Left lung (tissue), 10 donors: ENCODE data around the gene SMC6. TPM values are rescaled to one million over a fixed set of nuclear protein-coding genes. Genes with fewer than 3 reads are reported as not detected.

ENCODE experiments used
- ATAC-seq: fragments of 200-7000 bp; cut with Tn5 transposase; one replicate; pipeline ENCODE4 v1.9.1; 2020; ENCODE audit warnings: moderate library complexity
- DNase-seq, 4 donors: peaks; one replicate each; pipeline ENCODE4 v3.0.0-alpha.2; 2013 to 2020
- H3K27ac ChIP-seq, 2 donors: fragments of 200-600 bp; sonication (generic) in 1 of 2; one replicate each; pipeline versions ENCODE4 v1.5.0 to v1.8.0; 2020 to 2021
- H3K27me3 ChIP-seq, 2 donors: fragments of 200-600 bp; sonication (generic) in 1 of 2; one replicate each; pipeline versions ENCODE4 v1.5.0 to v1.8.0; 2020 to 2021
- H3K36me3 ChIP-seq, 2 donors: fragments of 200-600 bp; sonication (generic) in 1 of 2; one replicate each; pipeline versions ENCODE4 v1.5.0 to v1.8.0; 2020 to 2021
- H3K4me1 ChIP-seq, 2 donors: fragments of 200-600 bp; one replicate each; pipeline ENCODE4 v1.8.0; 2021
- H3K4me3 ChIP-seq, 2 donors: fragments of 200-600 bp; sonication (generic) in 1 of 2; one replicate each; pipeline versions ENCODE4 v1.5.0 to v1.8.0; 2020 to 2021; ENCODE audit warnings: mild to moderate bottlenecking in 1 of 2
- H3K9me3 ChIP-seq, 2 donors: fragments of 200-600 bp; sonication (generic) in 1 of 2; one replicate each; pipeline versions ENCODE4 v1.5.0 to v1.8.0; 2020 to 2021
- intact Hi-C, 2 donors: fragments of 100-400 bp; cut with DNase I; formaldehyde crosslinking; loops; one replicate each; pipeline versions ENCODE4 v1.11.2 to v1.14.2; 2022
- polyA plus RNA-seq, 6 donors: library from polyadenylated mRNA; unstranded; fragments of 120-200 nt; gene quantifications; one replicate each; pipeline ENCODE4 v1.2.1, GENCODE V29; 2013; ENCODE audit not compliant: insufficient read length in 6 of 6
- total RNA-seq, 2 donors: library from RNA; stranded (reverse); fragmentation: NEBNext Ultra II Directional; extraction: Animal tissue kit (Norgen Biotek cat#: 25700); gene quantifications; one replicate each; pipeline ENCODE4 v1.2.1, GENCODE V29; 2021
- TF ChIP-seq, protein P1 (sequence below), 2 donors: fragments of 200-600 bp; sonication (generic) in 1 of 2; IDR thresholded peaks; one replicate each; pipeline versions ENCODE4 v1.5.0 to v1.8.0; 2021; ENCODE audit warnings: antibody characterized with exemption in 2 of 2
- donor health status: DM: no; HTN: yes; CAD: no.
- donor health status: DM: no; HTN: no; CAD: no.

SMC6 gene
- total and polyA plus RNA-seq, 8 donors, result 18.5 to 68.3 (median 52.8) TPM

DNA sequence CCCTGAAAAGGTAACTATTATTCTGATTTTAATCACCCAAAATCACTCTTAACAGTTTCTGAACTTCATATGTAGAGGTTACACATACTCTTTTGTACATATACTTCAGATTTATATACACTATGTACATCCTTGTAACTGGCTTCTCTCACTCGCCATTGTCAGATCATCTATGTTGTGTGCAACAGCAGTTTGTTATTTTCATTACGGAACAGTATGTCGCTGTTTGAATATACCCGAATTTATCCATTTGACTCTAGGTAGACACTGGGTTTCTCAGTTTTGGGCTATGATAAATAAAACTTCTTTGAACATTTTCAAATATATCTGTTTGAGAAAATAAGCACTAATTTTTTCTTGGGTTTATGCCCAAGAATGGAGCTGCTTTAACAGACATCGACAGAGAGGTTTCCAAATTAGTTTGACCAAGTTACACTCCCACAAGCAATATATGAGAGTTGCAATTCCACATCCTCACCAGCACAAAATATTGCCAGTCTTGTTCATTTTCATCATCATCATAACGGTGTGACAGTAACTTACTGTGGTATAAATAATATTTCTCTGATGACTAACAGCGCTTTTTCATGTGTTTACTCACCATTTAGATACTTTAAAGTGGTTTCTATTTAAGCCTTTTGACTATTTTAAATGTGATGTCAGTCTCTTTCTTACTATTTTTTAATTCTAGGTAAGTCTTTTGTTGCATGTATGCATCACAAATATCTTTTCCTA lies 80.9 kb downstream of the SMC6 start:
- intact Hi-C loops, result loop anchor here in 1 of 2 donors (10.0 kb wide), 1 partner anchor 898 kb away; no protein-coding TSS in a partner anchor
- Histone ChIP-seq H3K9me3 (no peaks in the 10 kb centered on the region), H3K4me1 (no peaks in the 10 kb centered on the region), H3K36me3 (peaks cover 0 to 38% of the 10 kb centered on the region in 2 donors), H3K27ac (no peak overlapping the region), H3K27me3 (no peaks in the 10 kb centered on the region), H3K4me3 (no peak overlapping the region)
- DNase-seq, result no peak
- TF ChIP-seq, protein P1, sequence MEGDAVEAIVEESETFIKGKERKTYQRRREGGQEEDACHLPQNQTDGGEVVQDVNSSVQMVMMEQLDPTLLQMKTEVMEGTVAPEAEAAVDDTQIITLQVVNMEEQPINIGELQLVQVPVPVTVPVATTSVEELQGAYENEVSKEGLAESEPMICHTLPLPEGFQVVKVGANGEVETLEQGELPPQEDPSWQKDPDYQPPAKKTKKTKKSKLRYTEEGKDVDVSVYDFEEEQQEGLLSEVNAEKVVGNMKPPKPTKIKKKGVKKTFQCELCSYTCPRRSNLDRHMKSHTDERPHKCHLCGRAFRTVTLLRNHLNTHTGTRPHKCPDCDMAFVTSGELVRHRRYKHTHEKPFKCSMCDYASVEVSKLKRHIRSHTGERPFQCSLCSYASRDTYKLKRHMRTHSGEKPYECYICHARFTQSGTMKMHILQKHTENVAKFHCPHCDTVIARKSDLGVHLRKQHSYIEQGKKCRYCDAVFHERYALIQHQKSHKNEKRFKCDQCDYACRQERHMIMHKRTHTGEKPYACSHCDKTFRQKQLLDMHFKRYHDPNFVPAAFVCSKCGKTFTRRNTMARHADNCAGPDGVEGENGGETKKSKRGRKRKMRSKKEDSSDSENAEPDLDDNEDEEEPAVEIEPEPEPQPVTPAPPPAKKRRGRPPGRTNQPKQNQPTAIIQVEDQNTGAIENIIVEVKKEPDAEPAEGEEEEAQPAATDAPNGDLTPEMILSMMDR (IDR thresholded peaks at IDR 0.05), result no peak
- ATAC-seq, result no peak

DNA sequence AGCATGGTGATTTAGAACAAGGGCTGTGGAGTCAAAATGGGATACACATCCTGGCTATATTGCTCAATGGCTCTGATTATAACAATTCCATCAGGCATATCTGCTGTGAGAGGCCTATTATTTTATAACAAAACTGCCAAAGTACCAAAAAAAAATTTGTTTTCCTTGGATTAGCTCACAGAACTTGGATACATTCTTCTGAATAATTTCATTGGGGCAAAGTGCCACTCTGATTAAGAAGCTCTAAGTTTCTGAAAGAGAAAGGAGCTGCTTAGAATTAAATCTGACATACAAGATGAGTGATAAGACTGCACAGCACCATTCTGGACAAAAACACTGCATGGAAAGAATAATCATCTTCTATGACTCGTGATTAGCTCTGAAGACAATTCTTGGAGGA lies 85.7 kb downstream of the SMC6 start:
- intact Hi-C loops, result no loop called here

DNA sequence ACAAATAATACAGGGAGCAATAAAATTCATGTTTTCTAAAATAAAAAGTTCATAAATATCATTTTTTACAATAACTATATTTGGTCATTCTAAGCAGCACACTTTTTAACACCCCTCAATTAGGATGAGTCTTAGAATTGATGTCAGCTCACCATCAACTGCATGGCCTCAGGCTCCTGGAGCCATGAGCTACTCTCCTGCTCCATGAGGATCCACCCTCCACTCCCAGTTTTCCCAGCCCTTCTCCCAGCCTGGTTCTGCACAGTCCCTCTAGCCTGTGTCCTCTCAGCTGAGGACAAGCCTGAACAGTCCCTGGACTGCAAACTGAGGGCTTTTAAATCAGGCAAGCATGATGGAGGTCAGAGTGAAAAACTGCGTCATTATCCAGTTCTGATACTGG lies 89.1 kb downstream of the SMC6 start:
- no peak for ATAC-seq
- intact Hi-C loops, result no loop called here
- Histone ChIP-seq H3K36me3 (peaks cover 0 to 70% of the 10 kb centered on the region in 2 donors), H3K4me1 (no peaks in the 10 kb centered on the region), H3K27me3 (no peaks in the 10 kb centered on the region), H3K9me3 (no peaks in the 10 kb centered on the region), H3K27ac (no peak overlapping the region), H3K4me3 (no peak overlapping the region)
- TF ChIP-seq, protein P1 (IDR thresholded peaks at IDR 0.05), result no peak
- no peak for DNase-seq

More for the DNA sequence above, 85.7 kb downstream of the SMC6 start:
- H3K27me3 ChIP-seq, result no peaks in the 10 kb centered on the region
- peaks cover 0 to 62% of the 10 kb centered on the region in 2 donors for H3K36me3 ChIP-seq
- no peaks in the 10 kb centered on the region for H3K9me3 ChIP-seq
- H3K4me3 ChIP-seq, result no peak overlapping the region
- TF ChIP-seq, protein P1 (IDR thresholded peaks at IDR 0.05), result no peak
- H3K4me1 ChIP-seq, result no peaks in the 10 kb centered on the region
- no peak overlapping the region for H3K27ac ChIP-seq
- no peak for ATAC-seq
- DNase-seq, result no peak

DNA sequence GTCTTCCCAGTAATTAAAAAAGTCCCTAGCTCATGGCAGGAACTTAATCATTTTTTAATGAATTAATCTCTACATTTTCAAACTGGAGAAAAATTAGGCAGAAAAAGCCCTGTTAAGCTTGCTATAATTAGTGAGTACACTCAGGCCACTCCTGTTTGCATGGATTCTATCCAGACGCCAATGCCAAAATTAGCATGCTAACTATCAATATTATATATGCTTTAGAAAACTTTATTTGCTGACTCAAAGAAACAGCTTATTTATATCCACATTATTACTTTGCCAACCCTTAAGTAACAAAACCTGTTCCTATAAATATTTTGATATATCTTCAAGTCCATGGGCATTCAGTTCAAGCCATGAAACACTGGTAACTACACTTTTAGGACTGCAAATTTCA lies 90.9 kb downstream of the SMC6 start:
- Histone ChIP-seq H3K9me3 (no peaks in the 10 kb centered on the region), H3K4me1 (no peaks in the 10 kb centered on the region), H3K4me3 (no peak overlapping the region), H3K27me3 (no peaks in the 10 kb centered on the region), H3K36me3 (peaks cover 0 to 52% of the 10 kb centered on the region in 2 donors), H3K27ac (no peak overlapping the region)
- no peak for ATAC-seq
- no peak for DNase-seq
- intact Hi-C loops, result no loop called here
- TF ChIP-seq, protein P1 (IDR thresholded peaks at IDR 0.05), result no peak

DNA sequence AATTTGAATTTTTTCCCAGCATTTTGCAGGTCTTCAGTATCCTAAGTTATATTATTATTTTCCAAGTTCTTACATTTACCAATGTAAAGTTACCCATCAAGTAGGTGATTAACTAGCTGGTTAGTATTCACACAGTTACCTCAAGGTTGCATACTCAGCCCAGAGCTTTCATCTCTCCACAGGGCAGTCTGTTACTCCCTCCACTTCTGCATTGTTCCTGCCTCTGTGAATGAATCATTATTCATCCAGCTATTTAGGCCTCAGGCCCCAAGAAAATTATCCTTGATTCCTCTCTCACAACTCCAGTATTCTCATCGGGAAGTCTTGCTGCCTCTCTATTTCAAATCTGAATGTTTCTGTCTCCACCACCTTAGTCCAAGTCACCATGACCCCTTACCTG lies 92.2 kb downstream of the SMC6 start:
- TF ChIP-seq, protein P1 (IDR thresholded peaks at IDR 0.05), result no peak
- no peaks in the 10 kb centered on the region for H3K27me3 ChIP-seq
- no peak for ATAC-seq
- H3K4me1 ChIP-seq, result no peaks in the 10 kb centered on the region
- no peaks in the 10 kb centered on the region for H3K9me3 ChIP-seq
- no peak for DNase-seq
- peaks cover 0 to 46% of the 10 kb centered on the region in 2 donors for H3K36me3 ChIP-seq
- H3K27ac ChIP-seq, result no peak overlapping the region
- no peak overlapping the region for H3K4me3 ChIP-seq
- intact Hi-C loops, result no loop called here
